HepG2 (cell line): ENCODE data around the gene BTF3L4. TPM values are rescaled to one million over a fixed set of nuclear protein-coding genes. Genes with fewer than 3 reads are reported as not detected.
A peak's percentile ranks its signal among the peaks of the same experiment; 100 is the strongest.

Source experiments
- ADNP ChIP-seq: sonication (generic); formaldehyde crosslinking; IDR thresholded peaks from 2 replicates; pipeline ENCODE4 v1.4.0; 2020; ENCODE audit warnings: missing genetic modification reagents
- ATF7 ChIP-seq, 2 experiments: fragments of 450-650 bp in 1 of 2; sonication (generic) in 1 of 2; formaldehyde crosslinking in 1 of 2; IDR thresholded peaks; 2 replicates each; pipeline versions ENCODE4 v1.4.0 to v1.6.1; 2016 to 2020; ENCODE audit warnings: antibody characterized with exemption in 1 of 2, mild to moderate bottlenecking in 1 of 2, missing genetic modification reagents in 1 of 2
- FOXC1 ChIP-seq: sonication (generic); formaldehyde crosslinking; IDR thresholded peaks from 2 replicates; pipeline ENCODE4 v1.8.0; 2022; ENCODE audit warnings: mild to moderate bottlenecking, missing genetic modification reagents, borderline replicate concordance
- KLF13 ChIP-seq: sonication (generic); formaldehyde crosslinking; IDR thresholded peaks from 2 replicates; pipeline ENCODE4 v1.4.0; 2020; ENCODE audit warnings: mild to moderate bottlenecking, missing genetic modification reagents
- NFKBIZ ChIP-seq: IDR thresholded peaks from 2 replicates; pipeline ENCODE4 v1.6.1; 2018; ENCODE audit warnings: missing genetic modification reagents, missing compliant biosample characterization
- PCBP2 ChIP-seq: fragments of 200-400 bp; formaldehyde crosslinking; optimal IDR thresholded peaks from 2 replicates; pipeline ENCODE3; 2018; ENCODE audit warnings: low read length, low read depth; ENCODE audit not compliant: poor library complexity, severe bottlenecking
- PHB2 ChIP-seq: fragments of 450-650 bp; IDR thresholded peaks from 2 replicates; pipeline ENCODE4 v1.6.1; 2018; ENCODE audit not compliant: partially characterized antibody
- PTBP1 ChIP-seq: fragments of 200-400 bp; formaldehyde crosslinking; IDR thresholded peaks from 2 replicates; pipeline ENCODE4 v1.6.1; 2018; ENCODE audit warnings: low read length, low read depth; ENCODE audit not compliant: poor library complexity, severe bottlenecking
- SCMH1 ChIP-seq: sonication (generic); formaldehyde crosslinking; IDR thresholded peaks from 2 replicates; pipeline ENCODE4 v1.9.0; 2021; ENCODE audit warnings: missing genetic modification reagents, mild to moderate bottlenecking, borderline replicate concordance
- SIX1 ChIP-seq: sonication (generic); formaldehyde crosslinking; IDR thresholded peaks from 2 replicates; pipeline ENCODE4 v1.4.0; 2020; ENCODE audit warnings: missing genetic modification reagents, borderline replicate concordance
- SRF ChIP-seq: IDR thresholded peaks from 2 replicates; pipeline ENCODE4 v1.6.1; 2011; ENCODE audit warnings: mild to moderate bottlenecking, low read depth, low read length, moderate library complexity
- ZBTB7A ChIP-seq: sonication (generic); formaldehyde crosslinking; IDR thresholded peaks from 2 replicates; pipeline ENCODE4 v1.8.0; 2022; ENCODE audit warnings: mild to moderate bottlenecking, missing genetic modification reagents
- polyA plus RNA-seq, 8 experiments: library from polyadenylated mRNA; depleted of rRNA in 3 of 8; stranded (reverse) in 7 of 8; unstranded in 1 of 8; fragments of >200 nt; fragmentation: Illumina TruSeq in 4 of 8; extraction: Trizol in 4 of 8; gene quantifications; 2 replicates each; pipeline versions ENCODE4 v1.2.1 to v1.2.3, GENCODE V29; 2011 to 2016; ENCODE audit warnings: low read depth in 4 of 8, missing spikeins in 1 of 8, mixed read lengths in 1 of 8; ENCODE audit not compliant: insufficient read depth in 1 of 8
- total RNA-seq, 5 experiments: library from RNA; depleted of rRNA; stranded (reverse); fragments of >200 nt; fragmentation: Illumina TruSeq; extraction: Trizol; gene quantifications; 2 replicates each; pipeline ENCODE4 v1.2.3, GENCODE V29; 2016; ENCODE audit warnings: low read depth in 1 of 5
- TF ChIP-seq, protein P1 (sequence below): sonication (generic); formaldehyde crosslinking; IDR thresholded peaks from 2 replicates; pipeline ENCODE4 v1.9.0; 2021; ENCODE audit warnings: missing genetic modification reagents, mild to moderate bottlenecking, borderline replicate concordance
- TF ChIP-seq, protein P2 (sequence below): sonication (generic); formaldehyde crosslinking; IDR thresholded peaks from 2 replicates; pipeline ENCODE4 v1.9.0; 2021; ENCODE audit warnings: missing genetic modification reagents, borderline replicate concordance
- TF ChIP-seq, protein P3 (sequence below): sonication (generic); formaldehyde crosslinking; IDR thresholded peaks from 2 replicates; pipeline ENCODE4 v1.4.0; 2020; ENCODE audit warnings: missing genetic modification reagents

Gene BTF3L4
- total and polyA plus RNA-seq, 2 of the 13 experiments (the other 11 are each of a cell fraction or from before 2014, with no cell fraction given) = 59.0 to 74.3 TPM

DNA sequence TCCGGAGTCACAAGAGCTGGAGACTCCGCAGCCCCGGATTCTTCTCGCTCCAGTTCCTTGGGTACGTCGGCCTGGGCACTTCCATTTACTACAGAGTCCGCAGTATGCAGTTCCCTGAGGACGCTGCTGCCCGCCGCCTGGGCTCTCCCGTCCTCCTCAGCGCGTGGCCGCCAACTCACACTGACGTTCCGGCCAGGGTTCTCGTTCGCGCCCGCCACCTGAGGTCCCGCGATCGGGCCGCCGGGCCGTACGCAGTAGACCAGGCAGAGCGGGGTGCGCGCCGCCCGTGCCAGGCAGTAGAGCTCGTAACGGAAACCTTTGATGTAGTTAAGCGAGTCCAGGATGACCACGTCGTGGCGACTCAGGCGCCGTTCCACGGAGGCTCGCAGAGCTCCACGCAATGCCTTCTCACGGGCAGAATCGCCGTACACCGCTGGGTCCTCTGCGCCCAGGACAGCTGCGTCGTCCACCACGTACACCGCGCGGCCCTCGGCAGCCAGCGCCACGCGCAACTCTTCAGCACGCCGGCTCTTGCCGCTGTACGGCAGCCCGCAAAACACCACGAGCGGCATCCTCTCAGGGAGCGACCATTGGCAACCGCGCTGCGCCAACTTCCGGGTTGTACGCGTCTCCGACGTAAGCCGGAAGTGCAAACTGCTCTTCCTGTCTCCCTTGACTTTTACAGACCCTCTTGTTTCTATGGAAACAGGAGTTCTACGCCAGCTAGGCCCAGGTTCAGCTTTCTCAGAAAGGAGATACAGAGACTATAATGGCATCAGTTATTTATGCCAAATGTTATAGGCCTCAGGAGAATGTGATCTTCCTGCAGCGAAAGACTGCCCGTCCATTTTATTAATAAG, 22.7 kb upstream of the BTF3L4 start, which contains the start of gene KTI12 (continued):
- TF ChIP-seq FOXC1 = peak; percentile 76; the same call in 1 of the 2 replicates
- TF ChIP-seq ATF7 (IDR thresholded peaks at IDR 0.05) = no peak
- 0 out of 2 replicates have a peak, but pooled peaks have one; percentile 34 for TF ChIP-seq ATF7 (CRISPR knock-in tag; IDR thresholded peaks at IDR 0.05)
- TF ChIP-seq KLF13 (CRISPR knock-in tag) = 0 out of 2 replicates have a peak, but pooled peaks have one; percentile 15
- TF ChIP-seq, protein P1, sequence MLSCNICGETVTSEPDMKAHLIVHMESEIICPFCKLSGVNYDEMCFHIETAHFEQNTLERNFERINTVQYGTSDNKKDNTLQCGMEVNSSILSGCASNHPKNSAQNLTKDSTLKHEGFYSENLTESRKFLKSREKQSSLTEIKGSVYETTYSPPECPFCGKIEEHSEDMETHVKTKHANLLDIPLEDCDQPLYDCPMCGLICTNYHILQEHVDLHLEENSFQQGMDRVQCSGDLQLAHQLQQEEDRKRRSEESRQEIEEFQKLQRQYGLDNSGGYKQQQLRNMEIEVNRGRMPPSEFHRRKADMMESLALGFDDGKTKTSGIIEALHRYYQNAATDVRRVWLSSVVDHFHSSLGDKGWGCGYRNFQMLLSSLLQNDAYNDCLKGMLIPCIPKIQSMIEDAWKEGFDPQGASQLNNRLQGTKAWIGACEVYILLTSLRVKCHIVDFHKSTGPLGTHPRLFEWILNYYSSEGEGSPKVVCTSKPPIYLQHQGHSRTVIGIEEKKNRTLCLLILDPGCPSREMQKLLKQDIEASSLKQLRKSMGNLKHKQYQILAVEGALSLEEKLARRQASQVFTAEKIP (CRISPR knock-in tag) = no peak
- TF ChIP-seq, protein P2, sequence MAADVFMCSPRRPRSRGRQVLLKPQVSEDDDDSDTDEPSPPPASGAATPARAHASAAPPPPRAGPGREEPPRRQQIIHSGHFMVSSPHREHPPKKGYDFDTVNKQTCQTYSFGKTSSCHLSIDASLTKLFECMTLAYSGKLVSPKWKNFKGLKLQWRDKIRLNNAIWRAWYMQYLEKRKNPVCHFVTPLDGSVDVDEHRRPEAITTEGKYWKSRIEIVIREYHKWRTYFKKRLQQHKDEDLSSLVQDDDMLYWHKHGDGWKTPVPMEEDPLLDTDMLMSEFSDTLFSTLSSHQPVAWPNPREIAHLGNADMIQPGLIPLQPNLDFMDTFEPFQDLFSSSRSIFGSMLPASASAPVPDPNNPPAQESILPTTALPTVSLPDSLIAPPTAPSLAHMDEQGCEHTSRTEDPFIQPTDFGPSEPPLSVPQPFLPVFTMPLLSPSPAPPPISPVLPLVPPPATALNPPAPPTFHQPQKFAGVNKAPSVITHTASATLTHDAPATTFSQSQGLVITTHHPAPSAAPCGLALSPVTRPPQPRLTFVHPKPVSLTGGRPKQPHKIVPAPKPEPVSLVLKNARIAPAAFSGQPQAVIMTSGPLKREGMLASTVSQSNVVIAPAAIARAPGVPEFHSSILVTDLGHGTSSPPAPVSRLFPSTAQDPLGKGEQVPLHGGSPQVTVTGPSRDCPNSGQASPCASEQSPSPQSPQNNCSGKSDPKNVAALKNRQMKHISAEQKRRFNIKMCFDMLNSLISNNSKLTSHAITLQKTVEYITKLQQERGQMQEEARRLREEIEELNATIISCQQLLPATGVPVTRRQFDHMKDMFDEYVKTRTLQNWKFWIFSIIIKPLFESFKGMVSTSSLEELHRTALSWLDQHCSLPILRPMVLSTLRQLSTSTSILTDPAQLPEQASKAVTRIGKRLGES (CRISPR knock-in tag) = no peak
- TF ChIP-seq ZBTB7A = 0 out of 2 replicates have a peak, but pooled peaks have one; percentile 27
- TF ChIP-seq PHB2 = no peak
- no peak for TF ChIP-seq ADNP (CRISPR knock-in tag)
- no peak for TF ChIP-seq SCMH1
- TF ChIP-seq, protein P3, sequence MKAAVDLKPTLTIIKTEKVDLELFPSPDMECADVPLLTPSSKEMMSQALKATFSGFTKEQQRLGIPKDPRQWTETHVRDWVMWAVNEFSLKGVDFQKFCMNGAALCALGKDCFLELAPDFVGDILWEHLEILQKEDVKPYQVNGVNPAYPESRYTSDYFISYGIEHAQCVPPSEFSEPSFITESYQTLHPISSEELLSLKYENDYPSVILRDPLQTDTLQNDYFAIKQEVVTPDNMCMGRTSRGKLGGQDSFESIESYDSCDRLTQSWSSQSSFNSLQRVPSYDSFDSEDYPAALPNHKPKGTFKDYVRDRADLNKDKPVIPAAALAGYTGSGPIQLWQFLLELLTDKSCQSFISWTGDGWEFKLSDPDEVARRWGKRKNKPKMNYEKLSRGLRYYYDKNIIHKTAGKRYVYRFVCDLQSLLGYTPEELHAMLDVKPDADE (CRISPR knock-in tag) = no peak
- TF ChIP-seq SRF = no peak
- no peak for TF ChIP-seq SIX1
- TF ChIP-seq PCBP2 = no peak
- TF ChIP-seq NFKBIZ (CRISPR knock-in tag) = 0 out of 2 replicates have a peak, but pooled peaks have one; percentile 74
- no peak for TF ChIP-seq PTBP1
